A673 (cell line): Measurements from ENCODE around the gene EMP3.

Source experiments
- EZH2 ChIP-seq: fragments of 200-600 bp; sonication (generic); IDR thresholded peaks from 2 replicates; pipeline ENCODE4 v1.6.1; 2017; ENCODE audit warnings: borderline replicate concordance, low read depth, mild to moderate bottlenecking, mixed read lengths, antibody characterized with exemption, low read length; ENCODE audit not compliant: poor library complexity, severe bottlenecking
- TF ChIP-seq, protein P1 (sequence below): fragments of 300-800, 200-600 bp; sonication (generic); conservative IDR thresholded peaks from 2 replicates; pipeline ENCODE4 v1.5.1; 2017; ENCODE audit warnings: low read depth, mild to moderate bottlenecking, antibody characterized with exemption, low read length, moderate library complexity, mixed read lengths

- TF ChIP-seq, protein P1, sequence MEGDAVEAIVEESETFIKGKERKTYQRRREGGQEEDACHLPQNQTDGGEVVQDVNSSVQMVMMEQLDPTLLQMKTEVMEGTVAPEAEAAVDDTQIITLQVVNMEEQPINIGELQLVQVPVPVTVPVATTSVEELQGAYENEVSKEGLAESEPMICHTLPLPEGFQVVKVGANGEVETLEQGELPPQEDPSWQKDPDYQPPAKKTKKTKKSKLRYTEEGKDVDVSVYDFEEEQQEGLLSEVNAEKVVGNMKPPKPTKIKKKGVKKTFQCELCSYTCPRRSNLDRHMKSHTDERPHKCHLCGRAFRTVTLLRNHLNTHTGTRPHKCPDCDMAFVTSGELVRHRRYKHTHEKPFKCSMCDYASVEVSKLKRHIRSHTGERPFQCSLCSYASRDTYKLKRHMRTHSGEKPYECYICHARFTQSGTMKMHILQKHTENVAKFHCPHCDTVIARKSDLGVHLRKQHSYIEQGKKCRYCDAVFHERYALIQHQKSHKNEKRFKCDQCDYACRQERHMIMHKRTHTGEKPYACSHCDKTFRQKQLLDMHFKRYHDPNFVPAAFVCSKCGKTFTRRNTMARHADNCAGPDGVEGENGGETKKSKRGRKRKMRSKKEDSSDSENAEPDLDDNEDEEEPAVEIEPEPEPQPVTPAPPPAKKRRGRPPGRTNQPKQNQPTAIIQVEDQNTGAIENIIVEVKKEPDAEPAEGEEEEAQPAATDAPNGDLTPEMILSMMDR: no peak
- TF ChIP-seq EZH2: no peak
These were observed 40.2 kb downstream of the EMP3 start for GRCh38 chr19:48365602-48366001.
